ENCODE results near the gene SLC6A2.
"Not testable (repeated sequence)": the region's sequence is repeated elsewhere in the genome, so short reads cannot be mapped to it uniquely, and the experiment has no call there.

Gene SLC6A2

DNA sequence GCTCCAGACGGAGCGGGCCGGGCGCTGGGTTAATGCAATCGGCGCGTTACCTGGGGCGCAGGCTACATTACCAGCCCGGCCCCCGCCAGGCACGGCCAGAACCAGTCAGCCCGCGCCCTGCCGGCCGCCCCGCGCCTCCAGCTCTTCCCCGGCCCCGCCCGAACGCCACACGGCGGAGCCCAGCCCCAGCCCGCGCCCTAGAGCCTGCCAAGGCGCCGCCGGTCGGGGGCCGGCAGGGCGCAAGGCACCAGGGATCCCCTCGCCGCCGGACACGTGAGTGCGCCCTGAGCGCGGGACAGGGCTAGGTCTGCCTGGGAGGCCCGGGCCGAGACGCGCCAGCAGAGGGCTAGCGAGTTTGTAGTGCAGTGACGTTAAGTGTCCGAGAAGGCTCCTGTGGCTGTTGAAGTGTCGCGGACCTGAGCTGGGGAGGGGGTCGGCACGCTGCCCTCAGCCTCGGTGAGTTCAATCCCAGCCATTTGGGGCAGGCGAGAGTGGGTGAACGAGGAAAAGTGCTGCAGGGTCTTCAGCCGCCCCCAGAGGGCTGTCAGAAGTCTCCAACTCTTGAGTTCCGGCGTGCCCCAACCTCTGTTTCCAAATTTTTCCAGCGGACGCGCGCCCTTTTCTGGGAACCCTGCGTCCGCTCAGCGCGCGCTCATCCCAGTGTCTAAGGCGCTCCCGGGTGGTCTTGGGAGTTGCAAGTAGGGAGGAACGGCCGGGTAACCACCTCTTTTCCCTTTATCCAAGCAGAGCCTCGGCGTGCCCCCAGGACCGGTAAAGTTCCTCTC lies at the start of gene SLC6A2:
Gene SLC6A2 (plus strand): TSS at position 92 of the 785 bp plus-strand sequence. CDS start 707 bp downstream, outside the sequence.
- no peak for DNase-seq

DNA sequence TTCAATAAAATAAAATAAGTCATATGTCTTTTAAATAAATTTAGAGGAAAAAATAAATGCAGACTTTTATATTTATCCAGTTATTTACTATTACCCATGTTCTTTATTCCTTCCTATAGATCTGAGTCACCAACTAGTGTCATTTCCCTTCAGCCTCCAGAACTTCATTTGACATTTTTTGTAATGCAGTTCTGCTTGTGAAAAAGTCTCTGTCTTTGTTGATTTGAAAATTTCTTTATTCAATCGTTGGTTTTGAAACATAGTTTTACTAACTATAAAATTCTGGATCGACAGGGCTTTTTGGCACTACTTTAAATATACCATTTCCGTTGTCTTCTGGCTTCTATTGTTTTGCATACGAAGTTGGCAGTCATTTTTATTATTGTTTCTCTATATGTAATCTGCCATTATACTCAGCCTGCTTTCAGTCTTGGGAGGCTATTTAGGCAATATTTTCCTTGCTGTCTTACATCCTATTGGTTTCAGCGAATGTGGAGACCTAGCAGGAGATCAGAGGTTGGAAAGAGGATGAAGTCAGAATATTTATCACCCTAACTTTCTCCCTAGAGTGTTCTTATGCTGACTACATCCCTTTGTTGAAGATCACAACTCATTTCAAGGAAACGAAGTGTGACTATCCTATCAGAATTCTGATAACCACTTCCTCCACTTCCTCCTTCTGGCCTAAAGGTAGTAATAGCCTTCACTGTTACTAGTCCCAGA lies 42.0 kb upstream of the SLC6A2 start:
- no peak for DNase-seq

DNA sequence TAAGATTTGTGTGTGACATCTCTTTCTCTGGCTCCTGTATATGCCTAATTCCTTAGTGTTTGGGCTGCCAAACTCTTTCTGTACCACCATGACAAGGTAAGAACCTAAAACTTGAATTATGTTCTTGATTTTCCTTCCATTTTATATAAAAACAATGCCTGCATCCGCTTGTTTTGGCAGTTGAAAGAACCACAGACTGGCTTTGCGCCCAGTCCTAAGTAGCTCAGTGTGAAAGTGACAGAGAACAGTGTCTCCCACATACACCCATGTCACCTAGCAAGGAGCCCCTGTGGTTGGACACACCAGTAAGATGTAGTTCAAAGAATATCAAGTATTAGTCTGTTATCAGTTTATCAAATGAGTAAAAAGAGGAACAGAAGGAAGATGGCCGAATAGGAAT lies 40.7 kb upstream of the SLC6A2 start:
- no peak for DNase-seq

DNA sequence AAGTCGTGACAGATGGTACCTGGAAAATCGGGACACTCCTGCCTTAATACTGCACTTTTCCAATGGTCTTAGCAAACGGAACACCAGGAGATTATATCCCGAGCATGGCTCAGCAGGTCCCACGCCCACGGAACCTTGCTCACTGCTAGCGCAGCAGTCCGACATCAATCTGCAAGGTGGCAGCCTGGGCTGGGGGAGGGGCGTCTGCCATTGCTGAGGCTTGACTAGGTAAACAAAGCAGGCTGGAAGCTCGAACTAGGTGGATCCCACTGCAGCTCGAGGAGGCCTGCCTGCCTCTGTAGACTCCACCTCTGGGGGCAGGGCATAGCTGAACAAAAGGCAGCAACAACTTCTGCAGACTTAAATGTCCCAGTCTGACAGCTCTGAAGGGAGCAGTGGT lies 40.1 kb upstream of the SLC6A2 start:
- DNase-seq = not testable (repeated sequence)

DNA sequence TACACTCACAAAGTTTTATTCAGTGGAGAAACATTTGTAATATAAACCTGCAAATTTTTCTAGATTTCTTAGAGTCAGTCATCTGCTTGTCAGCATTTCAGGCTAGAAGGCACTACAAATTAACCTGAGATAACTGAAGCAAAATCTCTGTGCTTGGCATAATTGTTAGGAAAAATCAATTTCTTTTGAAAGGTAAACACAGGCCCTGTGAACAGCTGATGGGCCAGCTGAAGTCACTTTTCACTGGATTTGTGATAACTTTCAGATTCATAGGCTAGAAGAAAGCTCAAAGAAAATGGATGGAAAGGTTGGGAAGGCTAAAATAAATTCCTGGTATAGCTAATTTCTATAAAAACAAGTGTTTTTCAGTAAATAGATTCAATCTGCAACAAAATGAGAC lies 34.0 kb upstream of the SLC6A2 start:
- DNase-seq = no peak

DNA sequence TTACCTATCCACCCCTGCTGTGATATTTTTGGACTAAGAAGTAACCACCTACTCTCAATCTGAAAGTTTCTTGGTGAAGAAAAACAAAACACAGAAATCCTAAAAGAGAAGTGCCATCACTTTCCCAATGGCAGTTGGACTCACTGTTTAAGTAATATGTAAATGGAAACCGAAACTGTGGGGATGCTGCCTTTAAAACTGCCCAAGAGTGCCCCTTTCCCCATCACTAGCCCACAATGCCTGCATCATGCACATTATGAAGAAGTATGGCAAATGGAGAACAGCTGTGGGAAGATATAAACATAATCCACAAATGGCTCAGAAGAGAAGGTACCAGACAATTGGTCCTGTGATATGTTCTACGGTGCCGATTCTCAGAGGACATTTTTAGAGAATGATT lies 33.5 kb upstream of the SLC6A2 start:
- DNase-seq = no peak

DNA sequence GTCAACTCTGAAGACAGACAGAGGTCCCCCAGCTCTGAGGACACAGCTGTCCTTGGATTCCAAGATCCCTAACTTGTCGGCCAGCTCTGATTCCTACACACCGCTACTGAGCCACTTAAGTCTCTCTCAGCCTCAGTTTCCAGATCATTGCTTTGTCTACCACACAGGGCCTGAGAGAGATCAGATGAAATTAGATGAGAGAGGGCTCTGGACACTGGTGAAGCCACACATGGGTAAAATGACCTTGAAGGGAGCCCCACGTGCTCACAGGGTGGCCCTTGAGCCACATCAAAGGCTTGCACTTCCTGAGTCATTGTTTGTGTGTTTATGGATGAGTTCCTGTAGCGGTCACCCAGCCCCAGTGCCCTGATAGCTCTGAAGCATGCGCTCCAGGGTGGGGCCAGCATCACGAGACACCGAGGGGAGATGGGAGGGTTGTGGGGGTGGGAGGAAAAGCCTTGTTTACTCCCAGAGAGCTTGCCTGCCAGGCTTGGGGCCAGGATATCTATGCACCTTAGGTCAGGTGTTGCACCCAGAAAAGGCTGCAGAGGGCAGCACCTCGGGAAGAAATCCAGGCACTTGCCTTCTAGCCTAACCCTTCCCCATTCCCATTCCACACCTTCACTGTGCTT lies 32.7 kb upstream of the SLC6A2 start:
- no peak for DNase-seq

DNA sequence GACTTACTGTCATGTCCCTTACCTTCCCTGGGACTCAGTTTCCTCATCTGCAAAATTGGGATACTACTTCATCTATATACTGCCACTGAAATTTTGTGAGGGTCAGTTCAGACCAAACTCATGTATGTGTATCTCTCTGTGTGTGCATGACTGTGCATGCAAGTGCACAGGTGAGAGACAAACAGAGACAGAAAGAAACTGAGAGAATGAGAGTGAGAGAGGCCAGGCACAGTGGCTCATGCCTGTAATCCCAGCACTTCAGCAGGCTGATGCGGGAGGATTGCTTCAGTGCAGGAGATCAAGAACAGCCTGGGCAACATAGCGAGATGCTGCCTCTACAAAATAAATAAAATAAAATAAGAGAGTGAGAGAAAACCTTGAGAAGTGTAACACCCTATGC lies 32.1 kb upstream of the SLC6A2 start:
- no peak for DNase-seq

DNA sequence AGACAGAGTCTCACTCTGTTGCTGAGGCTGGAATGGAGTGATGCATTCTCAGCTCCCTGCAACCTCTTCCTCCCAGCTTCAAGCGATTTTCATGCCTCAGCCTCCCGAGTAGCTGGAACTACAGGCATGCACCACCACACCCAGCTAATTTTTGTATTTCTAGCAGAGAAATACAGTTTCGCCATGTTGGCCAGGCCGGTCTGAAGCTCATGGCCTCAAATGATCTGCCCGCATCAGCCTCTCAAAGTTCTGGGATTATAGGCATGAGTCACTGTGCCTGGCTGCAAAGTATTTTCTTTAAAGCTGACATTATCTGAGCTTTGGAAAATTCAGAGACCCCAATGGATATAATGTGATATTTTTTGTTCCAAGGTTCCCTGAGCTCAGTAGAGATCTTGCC lies 31.1 kb upstream of the SLC6A2 start:
- DNase-seq = no peak

DNA sequence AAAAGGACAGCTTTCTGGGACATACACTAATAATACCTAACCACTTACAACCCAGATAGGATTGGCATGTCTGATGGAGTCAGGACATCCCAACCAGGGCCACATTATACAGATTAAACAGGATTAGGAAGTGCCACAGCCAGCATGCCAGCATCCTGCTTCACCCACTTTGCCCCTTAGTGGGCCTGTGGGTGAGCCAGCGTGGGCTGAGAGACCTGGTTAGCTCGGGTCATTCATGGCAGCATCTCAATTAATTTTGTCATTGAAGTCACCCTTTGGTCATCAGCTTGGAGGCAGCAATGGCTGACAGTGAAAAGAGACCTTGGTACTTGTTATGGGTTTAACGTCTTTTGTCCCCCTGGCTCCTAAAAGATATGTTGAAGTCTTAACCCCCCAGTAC lies 29.9 kb upstream of the SLC6A2 start:
- DNase-seq = no peak

DNA sequence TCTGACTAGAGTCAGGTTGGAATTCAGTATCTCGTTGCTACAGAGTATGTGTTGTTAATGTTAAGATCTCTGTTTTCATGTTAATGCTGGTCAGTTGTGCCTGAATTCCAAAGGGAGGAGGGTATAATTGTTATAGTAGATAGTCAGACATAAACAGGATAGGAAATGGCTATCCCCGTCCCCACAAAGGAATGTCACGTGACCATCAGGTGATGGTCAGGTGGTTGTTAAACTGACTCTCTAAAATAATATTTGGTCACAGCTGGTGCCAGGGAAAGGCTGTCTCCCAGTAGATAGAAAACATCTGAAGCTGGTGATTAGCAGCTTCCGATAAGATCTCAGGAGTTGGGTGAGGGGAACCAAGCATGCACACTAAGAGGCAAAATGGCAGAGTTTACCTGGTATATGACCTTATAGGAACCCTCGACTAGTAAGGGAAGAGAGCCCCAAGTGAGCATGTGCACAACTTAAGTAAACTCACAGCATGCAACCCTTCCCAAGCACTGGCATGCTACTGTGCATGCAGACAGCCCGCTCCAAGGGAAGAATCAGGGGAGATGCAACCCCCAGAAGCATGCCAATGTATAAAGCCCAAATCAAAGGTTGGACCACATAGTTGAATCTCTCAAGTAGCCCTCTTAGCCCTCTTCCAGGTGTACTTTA lies 27.4 kb upstream of the SLC6A2 start:
- no peak for DNase-seq

DNA sequence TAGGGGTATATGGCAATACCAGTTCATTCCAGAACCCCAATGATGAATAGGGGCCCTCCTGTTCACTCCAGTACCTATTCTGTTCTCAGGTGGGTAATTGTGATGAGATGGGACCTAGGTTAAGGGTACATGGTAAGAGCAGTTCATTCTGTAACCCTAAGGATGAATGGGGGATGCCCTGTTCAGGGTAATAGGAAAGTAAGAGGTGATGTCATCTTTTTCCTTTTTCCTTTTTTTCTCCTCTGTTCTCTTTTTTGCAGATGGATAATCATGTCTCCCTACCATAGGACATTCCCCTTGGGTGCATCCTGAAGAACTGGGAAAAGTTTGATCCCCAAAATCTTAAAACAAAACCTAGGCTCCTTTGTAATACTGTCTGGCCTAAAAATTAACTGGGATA lies 25.0 kb upstream of the SLC6A2 start:
- no peak for DNase-seq

DNA sequence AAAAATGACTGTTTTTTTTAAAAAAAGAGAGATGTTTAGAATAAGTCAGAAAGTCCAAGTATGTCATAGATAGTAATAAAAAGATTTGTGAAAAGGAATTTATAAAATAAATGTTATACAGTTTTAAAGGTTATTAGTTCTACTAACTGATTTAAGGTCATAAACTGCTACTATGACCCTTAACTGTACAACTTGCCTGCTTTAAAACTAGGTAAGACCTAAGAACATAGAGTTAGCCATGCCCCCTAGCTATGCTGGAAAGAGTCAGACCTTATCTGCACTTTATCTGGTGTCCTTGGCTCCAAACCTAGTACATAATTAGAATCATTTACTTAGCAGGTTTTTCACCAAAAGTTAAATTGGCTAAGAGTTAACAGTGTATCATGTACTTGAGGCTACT lies 23.5 kb upstream of the SLC6A2 start:
- DNase-seq = no peak

DNA sequence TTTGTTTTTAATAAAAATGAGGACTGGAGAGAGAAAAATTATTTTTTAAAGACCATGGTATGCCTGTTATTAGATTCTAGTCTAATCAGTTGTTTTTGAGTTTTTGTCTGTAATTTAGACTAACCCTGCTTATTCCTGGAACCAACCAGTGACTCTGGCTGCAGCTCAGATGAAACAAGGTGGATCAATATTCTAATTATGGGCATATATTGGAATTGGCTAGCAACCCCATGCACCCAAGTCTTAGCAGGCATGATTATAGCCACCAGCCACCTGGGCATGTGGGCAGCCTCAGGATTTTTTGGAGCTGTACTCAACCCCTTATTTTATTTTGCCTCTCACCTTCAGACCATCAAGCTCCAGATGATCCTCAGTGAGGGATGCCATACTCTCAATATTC lies 21.6 kb upstream of the SLC6A2 start:
- no peak for DNase-seq

DNA sequence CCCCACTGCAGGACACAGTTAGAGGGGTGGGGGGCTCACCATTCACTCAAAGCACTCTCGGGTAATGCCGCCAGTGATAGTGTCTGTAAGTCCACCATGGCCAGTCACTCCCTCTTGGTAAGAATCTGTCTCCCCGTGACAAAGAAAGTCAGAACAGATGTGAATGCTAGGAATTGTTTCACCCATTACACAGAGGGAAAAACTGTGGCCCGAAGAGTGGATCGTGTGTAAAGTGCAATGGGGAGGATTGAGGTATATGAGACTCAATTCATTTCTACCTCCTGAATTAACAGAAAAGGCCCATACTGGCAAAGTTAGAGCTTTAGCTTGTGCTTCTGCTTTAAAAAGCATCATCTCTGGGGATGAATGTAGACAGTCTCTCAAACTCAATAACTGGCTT lies 17.5 kb upstream of the SLC6A2 start:
- no peak for DNase-seq

DNA sequence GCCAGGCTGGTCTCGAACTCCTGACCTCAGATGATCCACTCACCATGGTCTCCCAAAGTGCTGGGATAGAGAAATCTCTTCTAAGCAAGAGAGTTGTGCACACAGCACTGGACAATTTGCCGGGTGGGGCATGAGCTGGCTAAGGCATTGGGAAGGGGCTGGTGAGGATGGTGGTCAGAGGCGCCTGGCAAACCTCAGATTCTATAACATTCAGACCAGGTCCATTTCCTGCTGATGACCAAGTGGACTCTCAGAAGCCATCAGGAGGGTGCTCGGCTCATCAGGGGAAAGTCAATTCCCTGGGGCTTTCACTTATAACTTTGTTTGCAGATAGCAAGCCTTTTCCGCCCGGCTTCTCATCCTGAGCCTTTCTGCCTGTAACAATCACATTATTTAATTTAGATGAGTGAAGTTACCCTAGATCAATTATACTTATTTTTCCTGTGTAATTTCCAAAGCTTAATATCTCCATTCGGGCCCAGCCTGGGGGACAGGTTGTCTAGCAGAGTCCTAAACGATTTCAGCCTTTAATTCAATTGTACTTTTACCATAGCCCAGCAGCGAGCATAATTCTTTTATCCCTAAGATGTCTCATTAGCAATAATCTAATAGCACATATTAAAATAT lies 15.0 kb upstream of the SLC6A2 start:
- no peak for DNase-seq

DNA sequence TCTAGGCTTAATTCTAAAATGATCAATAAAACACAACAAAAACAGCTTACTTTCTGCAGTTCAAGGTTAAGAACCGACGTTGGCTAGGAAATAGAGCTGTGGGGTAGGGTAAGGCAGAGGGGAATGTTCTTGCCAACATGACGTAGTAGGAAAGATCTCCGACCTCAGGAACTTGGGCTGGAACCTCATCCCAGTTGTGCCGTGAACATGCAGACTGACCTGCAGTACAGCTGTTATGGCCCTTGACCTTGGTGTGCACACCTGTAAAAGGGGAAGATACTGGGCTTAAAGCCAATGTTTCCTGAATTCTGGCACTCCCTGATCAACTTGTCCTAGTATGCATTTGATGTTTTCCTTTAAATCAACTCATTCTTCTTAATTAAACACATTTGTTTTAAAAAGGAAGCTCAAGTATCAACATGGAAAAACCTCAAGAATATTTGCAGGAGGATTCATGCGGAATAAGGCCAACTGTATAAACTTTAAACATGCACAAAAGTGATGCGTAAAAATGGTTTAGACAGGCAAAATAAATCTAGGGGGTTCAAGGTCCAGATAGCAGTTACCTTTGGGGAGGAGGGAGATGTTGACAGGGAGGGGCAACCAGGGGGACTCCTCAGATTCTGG lies 14.2 kb upstream of the SLC6A2 start:
- no peak for DNase-seq

DNA sequence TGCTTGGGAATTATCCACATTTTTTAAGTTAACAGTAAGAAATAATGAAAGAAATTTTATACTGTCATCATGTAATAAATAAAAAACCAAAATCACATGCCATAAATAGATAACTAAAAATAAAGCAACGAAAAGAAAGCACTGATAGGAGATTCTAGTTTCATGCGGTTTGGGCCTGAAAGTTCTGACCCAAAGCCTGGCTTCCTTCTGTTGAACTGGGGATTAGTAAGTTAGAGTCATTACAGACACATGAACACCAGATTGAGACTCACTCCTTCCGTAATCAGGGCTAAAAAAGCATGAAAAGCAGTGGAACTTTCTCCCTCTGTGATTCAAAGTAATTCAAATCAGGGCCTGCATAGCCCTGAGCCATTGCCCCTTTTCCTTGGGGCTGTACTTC lies 13.2 kb upstream of the SLC6A2 start:
- no peak for DNase-seq

DNA sequence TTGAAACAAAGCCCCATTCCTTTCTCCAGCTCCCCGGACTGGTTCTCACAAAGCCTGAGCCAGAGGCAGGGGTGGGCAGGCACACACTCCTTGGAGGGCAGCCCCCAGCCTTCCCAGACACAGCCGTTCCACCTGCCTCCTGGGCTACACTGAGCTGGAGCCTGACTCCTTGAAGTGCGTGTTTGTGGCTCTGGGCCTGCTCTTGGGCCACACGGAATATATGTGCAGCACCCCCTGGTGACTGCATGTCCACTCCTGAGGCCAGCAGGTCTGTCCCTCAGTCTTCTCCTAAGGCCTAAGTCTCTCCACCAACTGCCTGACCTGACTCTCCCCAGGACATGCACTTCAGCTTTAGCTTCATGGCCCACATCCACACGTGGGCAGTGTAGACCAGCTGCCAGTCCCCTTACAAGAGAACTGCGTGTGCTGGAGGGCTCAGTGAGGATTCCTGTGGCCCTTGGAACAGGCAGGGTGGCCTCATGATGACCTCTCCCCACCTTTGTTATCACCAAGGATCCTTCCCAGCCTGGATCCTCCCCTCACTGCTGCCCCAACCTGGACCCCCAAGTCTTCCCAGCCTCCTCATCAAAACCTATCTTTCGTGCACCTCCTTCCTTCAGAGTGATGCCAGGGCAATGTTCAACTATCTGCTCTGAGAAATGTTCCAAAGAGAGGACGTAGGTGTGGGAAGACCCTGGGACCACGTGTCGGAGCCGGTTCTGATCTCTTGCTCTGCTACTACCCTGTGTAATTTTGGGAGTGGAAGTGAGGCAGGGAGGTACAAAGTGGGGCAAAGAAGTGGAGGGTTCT lies 12.4 kb upstream of the SLC6A2 start:
- no peak for DNase-seq

DNA sequence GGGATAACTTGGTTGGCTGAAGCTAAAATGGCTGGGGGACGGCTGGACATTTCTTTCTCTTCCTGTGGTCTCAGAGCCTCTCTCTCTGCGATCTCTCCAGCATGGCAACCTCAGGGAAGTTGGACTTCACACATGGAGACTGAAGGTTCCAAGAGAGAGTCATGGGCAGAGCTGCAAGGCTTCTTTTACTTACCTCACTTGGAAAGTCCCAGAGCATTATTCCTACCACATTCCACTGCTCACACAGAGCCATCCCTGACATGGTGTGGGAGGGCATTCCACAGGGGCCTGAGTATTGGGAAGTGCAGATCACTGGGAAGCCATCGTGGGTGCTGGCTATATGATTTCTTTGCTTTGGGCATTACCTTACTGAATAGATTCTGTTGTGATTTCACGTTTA lies 9.8 kb upstream of the SLC6A2 start:
- no peak for DNase-seq

DNA sequence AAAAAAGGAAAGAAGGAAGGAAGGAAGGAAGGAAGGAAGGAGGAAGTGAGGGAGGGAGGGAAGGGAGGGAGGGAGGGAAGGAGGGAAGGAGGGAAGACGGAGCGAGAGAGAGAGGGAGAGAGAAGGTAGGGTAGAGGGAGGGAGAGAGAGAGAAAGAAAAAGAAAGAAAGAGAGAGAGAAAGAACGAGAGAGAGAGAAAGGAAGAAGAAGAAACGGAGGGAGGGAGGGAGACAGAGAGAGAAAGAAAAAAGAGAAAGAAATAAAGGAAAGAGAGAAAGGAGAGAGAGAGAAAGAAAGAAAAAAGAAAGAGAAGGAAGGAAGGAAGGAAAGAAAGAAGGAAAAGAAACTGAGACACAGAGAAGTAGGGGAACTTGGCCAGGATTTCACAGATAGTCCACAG lies 8.4 kb upstream of the SLC6A2 start:
- no peak for DNase-seq

DNA sequence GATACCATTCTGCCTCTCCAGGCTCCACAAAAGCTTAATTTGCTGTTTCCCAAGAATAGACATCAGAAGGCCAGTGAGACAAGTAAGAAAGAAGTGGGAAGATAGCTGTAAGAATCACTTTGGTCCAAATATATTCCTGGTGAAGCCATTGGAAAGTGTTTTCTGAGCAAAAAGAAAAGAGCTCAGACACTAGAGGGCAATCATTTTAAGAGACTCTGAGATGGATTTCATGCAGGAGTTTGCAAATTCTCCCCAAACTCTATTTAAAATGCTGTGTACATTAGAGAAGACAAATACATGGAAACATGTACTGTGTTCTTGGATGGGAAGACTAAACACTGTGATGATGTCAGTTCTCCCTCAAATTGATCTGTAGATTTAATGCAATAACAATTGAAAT lies 8.0 kb upstream of the SLC6A2 start:
- DNase-seq = no peak

Measured in stimulated activated CD4-positive, alpha-beta T cell treated with anti-CD3 and anti-CD28 coated beads, Interleukin-1b, Interleukin-23, amount 100 ng/mL, for 48 hours (primary cell).